Stimulated activated CD4-positive, alpha-beta T cell treated with anti-CD3 and anti-CD28 coated beads, Interleukin-4, amount 100 ng/mL, for 4 hours (primary cell): ENCODE data around the gene OTULINL.
A peak's percentile ranks its signal among the peaks of the same experiment; 100 is the strongest.
"Not testable (repeated sequence)": the region's sequence is repeated elsewhere in the genome, so short reads cannot be mapped to it uniquely, and the experiment has no call there.

ENCODE experiments used
- DNase-seq, 2 experiments: peaks; one replicate each; pipeline ENCODE4 v3.0.0-alpha.2; 2020

The OTULINL gene

DNA sequence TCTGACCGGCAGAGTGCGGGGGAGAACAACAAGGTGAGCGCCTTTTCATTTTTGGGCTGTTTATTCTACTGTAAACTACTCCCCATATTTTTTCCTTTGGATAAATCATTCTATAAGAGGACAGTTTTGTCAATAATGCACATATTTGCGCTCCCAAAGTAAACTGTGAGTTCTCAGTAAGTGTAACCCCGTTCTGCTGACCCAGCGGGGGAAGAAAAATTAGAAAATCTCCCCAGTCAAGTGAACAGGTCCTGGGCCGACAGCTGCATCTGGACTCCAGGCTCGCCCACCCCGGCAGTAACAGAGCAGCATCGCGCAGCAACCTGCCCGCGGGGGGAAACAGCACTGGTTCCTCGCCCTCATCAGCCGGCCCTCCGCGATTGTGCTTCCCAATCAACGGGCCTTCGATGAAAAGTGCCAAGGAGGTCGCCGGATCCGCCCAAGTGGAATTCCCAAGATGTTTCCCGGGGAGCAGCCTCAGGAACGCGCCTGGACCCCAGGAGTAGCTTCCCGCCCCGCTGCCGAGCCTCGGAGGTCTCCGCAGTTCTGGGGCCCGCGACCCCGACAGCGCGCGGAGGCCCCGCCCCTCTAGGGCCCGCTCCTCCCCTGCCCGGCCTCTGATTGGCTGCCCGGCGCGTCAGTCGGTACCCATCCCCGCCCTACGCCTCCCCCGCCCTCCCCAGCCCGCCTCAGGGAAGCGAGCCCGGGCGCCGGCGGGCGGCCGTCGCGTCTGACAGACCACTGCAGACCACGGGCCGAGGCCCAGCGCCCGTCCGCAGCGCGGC, at the start of gene OTULINL:
OTULINL (plus strand) TSS at position 687 of the 785 bp plus-strand sequence. CDS start 103 bp downstream, outside the sequence.
- peak; percentile 82 to 91 for DNase-seq

DNA sequence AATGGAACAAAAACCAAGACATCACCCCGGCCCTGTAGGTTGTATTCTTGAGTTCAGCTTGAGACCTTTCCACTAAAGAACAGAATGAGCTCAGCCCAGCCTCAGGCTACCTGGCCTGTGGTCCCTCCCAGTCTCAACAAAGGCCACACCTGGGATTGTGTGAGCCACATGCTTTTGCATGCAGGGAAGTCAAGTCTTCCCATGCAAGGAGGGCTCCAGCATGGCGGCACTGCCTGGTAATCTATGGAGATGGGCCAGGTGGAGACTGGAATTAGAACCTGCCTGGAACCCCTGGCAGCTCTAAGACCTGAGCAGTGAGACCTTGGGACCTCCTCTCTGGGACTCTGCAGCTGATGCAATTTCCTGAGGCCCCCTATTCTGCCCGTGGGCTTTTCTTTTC, 49.4 kb upstream of the OTULINL start:
- DNase-seq = no peak

DNA sequence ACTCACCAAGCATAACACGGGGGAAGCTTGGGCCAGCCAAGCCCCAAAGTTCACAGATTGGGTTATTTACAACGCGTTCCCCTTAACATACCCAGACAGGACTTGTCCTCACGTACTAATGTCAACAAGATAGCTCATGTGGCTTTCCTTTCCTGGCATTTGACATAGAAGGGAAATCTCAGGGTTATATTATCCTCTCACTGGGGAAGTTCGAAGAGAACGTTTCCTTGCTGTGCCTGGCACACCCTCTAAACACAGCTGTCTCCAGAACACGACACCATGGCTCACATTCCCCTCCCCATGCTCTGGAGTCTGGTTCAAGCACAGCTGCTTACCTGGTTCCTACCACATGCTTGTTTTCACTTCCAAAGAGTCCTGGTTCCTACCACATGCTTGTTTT, 46.8 kb upstream of the OTULINL start:
- DNase-seq = no peak

DNA sequence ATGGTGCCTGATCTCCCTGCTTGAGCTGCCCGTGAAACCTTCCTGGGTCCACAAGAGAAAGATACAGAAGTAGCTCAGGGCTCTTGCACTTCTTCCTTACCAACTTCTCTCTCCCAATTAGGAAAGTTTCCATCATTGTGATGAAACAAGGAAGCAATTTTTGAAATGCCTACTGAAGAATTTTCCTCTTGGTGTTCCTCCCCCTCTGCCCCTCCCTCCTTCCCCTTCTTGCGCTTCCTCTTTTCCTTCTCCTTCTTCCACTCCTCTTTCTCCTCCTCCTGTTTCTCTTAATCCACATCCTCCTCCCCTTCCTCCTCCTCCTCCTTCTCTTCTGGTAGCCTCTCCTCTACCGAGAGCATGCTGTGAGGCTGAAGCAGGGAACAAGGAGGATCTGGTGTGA, 36.3 kb upstream of the OTULINL start:
- no peak for DNase-seq

DNA sequence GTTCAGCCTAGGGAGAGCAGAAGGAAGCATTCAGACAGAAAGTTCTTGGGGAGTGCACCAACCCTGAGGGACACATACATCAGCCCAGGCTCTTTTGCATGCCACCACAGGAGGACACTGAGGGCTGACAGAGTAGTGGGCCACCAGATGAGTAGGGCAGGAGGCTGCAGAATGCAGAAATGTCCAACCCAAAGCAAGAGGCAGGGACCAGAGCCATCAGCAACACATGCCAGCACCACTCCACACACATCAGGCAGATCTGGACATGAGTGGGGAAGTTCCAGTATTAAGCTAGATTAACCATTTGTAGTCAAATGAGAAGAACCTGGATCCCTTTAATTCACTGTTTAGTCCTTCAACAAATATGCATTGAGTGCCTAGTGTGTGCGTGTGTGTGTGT, 35.7 kb upstream of the OTULINL start:
- no peak for DNase-seq

DNA sequence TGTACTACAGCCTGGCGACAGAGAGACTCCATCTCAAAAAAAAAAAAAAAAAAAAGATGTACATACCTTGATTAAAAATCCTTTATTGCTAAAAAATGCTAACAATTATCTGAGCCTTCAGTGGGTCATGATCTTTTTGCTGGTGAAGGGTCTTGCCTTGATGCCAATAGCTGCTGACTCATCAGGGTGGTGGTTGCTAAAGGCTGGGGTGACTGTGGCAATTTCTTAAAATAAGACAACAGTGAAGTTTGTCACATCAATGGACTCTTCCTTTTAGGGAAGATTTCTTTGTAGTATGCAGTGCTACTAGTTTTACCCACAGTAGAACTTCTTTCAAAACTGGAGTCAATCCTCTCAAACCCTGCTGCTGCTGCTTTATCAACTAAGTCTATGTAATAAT, 33.9 kb upstream of the OTULINL start:
- DNase-seq = no peak

DNA sequence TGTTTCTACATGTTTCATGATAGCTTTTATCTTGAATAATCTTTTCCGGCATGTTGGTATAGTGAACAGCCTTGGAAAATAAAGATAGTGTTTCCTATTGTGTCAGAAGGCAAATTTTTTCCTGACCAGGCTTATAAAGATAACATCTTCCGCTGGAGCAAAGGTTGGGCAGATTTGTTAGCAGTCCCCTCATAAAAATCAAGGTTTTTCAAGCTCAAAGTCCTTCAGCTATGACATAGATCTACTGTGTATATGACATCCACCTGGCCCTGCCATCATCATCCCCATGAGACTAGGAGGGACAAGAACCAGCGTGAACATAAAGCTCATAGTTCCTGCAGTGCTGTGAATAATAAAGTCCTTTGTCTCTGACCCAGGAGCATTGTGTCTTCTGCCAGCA, 30.4 kb upstream of the OTULINL start:
- no peak for DNase-seq

DNA sequence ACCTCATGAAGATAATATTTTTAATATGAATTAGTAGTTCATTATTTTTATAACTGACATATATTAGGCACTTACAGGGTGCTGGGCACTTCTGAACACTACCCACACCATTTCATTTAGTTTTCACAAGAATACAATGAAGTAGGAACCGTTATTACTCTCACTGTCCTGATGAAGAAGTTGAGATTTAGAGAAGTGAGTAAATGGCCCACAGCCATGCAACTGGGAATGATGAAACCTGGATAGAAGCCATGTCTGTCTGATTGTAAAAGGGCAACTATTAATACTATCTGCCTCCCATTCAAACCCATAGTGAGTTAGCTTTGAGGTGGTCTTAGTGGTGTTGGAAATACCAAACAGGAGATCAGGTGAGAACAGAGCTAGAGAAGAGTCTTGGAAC, 29.6 kb upstream of the OTULINL start:
- no peak for DNase-seq

DNA sequence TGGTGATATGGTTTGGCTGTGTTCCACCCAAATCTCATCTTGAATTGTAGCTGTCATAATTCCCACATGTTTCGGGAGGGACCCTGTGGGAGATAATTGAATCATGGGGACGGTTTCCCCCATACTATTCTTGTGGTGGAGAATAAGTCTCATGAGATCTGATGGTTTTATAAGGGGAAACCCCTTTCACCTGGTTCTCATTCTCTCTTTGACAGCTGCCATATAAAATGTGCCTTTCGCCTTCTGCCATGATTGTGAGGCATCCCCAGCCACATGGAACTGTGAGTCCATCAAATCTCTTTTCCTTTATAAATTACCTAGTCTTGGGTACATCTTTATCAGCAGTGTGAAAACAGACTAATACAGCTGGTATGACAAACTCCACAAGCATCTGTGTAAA, 27.3 kb upstream of the OTULINL start:
- DNase-seq = not testable (repeated sequence)

DNA sequence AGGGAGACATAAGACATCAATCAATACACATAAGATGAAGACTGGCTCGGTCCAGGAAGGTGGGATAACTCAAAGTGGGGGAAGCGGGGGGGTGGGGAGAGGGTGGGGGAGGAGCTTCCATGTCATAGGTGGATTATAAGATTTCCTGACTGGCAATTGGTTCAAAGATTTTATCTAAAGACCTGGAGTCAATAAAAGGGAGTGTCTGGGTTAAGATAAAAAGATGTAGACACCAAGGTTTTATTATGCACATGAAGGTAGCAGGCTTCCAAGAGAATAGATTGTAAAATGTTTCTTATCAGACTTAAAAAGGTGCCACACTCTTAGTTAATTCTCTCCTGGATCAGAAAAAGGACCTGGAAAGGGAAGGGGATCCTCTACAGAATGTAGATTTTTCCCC, 25.6 kb upstream of the OTULINL start:
- no peak for DNase-seq

DNA sequence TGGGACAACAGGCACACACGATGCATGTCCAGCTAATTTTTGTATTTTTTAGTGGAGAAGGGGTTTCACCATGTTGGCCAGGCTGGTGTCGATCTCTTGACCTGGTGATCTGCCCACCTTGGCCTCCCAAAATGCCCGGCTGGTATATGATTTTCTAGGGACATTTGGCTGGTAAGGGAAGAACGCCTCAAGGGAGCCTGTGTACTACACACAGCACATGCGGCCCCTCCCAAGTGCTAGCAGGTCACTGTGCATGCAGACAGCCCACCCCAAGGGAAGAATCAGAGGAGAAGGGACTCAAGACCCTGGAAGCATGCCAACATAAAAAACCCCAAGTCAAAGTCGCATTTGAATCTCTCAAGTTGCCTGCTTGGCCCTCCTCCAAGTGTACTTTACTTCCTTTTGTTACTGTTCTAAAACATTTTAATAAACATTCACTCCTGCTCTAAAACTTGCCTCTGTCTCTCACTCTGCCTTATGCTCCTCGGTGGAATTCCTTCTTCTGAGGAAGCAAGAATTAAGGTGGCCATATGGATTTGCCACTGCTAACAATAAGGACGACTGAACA, 24.3 kb upstream of the OTULINL start:
- no peak for DNase-seq

DNA sequence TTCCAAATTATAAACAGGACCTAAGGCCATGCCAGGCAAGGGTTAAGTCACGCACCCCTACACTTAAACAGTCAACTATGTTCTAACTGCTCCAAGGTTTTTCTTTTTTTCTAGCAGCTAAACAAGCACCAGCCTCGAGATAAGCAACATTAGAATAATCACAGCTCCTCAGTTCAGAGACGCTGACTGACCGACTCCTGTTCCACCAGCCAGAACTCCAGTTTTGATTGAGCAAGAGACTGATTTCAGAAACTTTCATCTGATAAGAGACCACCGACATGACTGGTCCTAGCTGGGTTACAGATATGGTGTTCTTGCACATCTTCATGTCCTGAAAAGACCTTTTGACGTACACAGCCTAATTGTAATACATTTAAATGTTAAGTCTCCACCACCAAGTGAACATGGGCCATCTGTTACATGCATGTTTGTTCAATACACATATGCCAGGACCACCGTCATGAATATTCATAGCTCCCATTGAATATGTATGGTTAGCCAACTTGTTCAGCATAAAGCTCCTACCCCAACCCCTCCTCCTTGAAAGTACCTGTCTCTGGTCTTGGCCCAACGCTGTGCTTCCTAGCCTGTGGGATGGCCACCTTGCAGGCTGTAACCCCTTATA, 23.7 kb upstream of the OTULINL start:
- DNase-seq = no peak

DNA sequence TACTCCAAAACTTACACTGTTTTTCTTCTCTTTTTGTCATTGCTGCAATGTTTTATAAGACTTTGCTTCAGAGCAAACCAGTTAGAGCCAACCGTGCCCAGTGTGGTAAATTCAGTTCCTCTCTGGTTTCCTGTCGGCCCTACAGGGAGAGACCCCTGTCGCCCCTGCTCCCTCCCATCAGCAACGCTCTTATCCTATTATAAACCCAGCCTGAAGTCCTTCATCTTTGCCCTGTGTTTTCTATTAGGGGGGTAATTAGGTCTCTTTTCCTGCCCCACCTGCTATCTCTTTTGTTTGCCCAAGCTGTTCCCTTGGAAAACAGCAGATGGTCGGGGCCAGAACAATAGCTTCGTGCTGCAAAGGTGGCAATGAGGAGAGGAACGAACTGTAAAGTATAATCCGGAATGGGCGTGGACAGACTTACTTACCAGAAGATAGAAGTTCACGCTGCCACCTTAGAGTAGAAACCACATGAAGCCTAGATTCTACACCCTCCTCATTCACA, 21.4 kb upstream of the OTULINL start:
- no peak for DNase-seq

DNA sequence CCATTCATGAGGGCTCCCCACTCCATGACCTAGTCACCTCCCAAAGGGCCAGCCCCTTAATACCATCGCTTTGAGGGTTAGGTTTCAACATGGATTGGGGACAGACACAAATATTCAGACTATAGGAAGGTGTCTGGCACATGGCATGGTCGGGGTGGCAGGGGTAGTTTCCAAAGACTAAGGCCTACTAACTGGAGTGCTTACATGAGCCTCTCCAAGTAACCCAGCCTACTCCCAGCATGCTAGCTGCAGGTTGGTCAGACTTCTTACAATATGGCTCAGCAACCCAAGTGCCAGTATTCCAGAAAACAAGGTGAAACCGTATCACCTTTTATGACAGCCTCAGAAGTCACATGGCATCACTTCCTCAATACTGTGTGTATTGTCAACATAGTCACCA, 19.9 kb upstream of the OTULINL start:
- no peak for DNase-seq

DNA sequence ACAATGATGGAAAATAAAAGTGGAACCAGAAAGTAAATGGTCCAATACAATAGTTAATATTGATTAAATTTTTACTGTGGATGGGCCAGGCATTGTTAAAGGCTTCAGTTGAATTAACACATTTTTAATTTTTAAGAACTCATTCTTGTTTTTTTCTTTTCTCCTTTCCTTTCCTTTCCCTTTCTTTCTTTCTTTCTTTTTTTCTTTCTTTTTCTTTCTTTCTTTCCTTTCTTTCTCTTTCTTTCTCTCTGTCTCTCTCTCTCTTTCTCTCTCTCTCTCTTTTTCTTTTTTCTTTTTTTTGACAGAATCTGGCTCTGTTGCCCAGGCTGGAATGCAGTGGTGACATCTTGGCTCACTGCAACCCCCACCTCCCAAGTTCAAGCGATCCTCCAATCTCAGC, 13.3 kb upstream of the OTULINL start:
- no peak for DNase-seq

DNA sequence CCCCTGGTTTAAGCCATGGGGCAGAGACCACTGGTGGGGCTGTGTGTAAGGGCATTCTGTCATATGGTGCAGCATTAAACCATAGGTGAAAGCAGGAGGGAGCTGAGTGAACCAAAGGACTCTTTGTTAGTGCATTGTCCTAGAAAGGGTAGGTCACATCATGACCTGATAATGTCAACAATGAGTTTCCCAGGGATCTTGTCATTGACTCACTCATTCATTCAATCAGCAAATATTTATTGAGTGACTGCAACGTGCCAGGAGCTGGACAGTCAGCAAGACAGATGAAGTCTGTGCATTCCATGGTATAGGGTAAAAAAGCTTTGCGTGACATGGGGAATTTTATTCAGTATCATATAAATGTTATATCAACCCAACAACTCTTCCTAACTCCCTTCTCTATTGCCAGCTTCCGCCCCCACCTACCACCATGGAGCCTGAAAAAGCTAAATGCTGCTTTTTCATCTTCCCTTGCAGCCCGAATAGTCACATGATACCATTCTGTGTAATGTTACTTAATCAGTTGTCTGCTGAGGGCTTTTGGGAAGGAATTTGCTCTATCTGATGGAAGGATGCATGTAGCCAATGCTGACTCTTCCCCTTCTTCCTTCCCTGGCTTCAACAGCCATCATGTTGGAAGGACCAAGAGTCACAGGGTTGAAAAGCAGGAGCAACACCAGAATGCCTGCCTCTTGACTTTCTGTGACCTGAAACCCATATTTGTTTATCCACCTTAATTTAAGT, 11.5 kb upstream of the OTULINL start:
- no peak for DNase-seq

DNA sequence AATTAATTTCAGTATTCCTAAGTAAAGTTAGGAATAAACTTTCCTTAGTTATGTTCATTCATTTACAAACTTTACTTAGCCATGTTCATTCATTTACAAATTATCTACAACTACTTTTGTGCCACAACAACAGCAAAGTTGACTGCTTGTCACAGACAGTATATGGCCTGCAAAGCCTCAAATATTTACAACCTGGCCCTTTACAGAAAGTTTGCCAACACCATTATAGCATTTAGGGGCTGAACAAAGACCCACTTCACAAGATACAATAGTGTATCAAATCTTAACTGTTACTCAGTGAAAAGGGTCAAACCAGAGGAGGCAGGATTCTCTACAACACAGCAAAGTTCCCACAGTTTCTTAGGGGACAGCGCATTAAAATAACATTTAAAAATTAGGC, 9.7 kb upstream of the OTULINL start:
- DNase-seq = no peak

DNA sequence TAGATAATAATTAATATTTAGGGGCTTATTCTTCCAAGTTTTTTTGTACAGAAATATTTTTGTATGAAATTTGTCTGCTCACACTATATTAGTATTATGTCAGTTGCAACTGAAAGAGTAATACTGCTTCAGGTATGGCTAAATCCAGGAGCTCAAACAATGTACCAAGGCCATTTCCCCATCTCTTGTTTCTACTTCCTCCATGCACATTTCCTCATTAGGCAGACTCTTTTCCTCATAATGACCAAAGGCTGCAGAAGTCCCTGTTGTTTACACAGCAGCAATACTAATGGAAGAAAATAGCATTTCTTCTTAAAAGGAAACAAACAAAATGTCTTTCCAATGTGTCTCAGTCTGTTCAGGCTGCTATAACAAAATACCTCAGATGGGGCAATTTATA, 9.2 kb upstream of the OTULINL start:
- no peak for DNase-seq

DNA sequence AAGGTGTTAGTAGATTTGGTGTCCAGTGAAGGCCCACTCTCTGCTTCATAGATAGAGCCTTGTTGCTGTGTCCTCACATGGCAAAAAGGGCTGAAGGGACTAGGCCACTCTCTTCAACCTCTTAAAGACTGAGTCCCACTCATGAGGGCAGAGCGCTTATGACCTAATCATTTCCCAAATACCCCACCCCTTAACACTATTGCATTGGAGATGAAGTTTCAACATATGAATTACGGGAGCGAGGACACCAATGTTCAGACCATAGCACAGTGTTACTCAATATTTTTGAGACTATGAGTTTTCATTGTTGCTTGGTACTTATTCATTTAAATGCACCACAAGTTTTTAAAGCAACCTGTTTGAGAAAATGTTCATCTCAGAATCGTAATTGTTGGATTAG, 8.8 kb upstream of the OTULINL start:
- no peak for DNase-seq

DNA sequence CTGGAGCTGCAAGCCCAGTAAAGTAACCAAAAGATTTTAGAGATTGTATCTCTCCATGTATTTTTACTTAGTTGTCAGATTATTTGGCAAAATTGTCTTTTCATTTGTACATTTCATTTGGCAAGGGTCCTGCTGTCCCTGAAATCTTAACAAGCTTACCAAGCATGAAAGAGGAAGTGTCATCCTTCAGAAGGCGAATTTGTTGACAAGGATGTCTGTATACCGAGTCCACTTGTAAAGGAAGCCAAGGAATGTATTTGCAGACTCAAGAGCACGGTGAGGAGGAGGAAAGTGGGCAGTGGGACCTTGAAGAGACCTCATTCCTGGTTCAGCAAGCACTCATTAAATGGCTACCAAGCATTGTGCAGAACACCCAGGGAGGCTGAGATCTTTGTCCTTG, 7.5 kb upstream of the OTULINL start:
- DNase-seq = no peak

DNA sequence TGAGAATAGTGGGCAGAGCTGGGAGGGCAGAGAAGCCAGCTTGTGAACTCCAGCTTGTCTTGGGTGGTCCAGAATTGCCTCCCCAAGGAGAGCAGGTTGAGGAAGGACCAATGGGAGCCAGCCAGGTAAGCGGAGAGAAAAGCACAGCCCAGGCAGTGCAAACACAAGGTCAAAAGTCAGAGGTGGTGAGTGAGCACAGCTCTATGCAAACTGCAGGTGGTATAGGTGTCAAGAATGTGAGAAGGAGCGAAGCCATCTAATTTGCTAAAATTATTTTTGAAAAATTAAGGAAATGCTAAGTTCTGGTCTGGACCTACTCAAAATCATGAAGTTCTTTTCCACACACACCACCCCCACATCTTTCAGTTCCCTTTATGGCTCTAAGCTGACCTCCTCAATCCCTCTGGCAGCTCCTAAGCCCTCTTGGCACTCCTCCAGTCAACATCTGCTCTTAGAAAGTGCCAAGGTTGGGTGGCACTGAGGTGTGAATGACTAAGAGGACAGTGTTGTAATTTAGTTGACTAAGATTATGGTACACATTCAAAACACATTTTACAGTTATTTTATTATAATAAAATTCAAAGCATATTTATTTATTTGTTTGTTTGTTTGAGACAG, 6.6 kb upstream of the OTULINL start:
- no peak for DNase-seq

DNA sequence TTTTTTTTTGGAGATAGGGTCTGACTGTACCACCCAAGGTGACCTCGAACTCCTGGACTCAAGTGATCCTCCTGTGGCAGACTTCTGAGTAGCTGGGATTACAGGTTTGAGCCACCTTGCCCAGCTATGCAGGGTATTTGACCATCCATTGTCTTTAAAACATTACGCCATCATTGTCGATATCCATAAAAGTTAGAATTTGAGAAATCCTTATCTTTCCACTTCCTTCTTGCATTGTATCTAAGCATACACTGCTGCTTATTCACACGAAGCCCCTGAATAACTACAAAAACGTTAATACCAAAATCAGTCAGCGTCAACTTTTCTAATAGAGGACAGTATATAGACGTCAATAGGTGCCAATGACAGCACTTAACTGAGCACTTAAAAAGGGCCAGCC, 5.4 kb upstream of the OTULINL start:
- DNase-seq = no peak

DNA sequence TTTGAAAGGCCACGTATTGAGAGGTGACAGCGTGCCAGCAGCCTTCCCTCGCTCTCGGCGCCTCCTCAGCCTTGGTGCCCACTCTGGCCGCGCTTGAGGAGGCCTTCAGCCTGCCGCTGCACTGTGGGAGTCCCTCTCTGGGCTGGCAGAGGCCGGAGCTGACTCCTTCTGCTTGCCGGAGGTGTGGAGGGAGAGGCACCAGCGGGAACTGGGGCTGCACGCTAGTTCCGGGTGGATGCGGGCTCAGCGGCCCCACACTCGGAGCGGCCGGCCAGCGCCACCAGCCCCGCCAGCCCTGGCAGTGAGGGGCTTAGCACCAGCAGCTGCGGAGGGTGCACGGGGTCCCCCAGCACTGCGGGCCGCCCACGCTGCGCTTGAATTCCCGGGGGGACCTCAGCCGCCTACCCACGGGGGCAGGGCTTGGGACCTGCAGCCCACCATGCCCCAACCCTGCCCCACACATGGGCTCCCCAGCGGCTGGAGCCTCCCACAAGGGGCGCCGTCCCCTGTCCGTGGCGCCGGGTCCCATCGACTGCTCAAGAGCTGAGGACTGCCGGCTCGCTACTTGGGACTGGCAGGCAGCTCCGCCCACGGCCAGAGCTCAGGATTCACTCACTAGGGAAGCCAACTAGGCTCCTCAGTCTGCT, 4.4 kb upstream of the OTULINL start:
- DNase-seq = no peak
